Progenitor cell of endocrine pancreas (in vitro differentiated cells): Measurements from ENCODE around the gene ITGA3. TPM values are rescaled to one million over a fixed set of nuclear protein-coding genes. Genes with fewer than 3 reads are reported as not detected.
"Not testable (repeated sequence)": the region's sequence is repeated elsewhere in the genome, so short reads cannot be mapped to it uniquely, and the experiment has no call there.

ENCODE experiments used
- DNase-seq: peaks from one replicate; pipeline ENCODE4 v3.0.0; 2021; ENCODE audit warnings: low spot score; ENCODE audit not compliant: unreplicated experiment
- H3K27ac Mint-ChIP-seq: 2 replicates; pipeline ENCODE4 v1.8.0; 2021; ENCODE audit warnings: mild to moderate bottlenecking, moderate library complexity, mixed read lengths
- H3K27me3 Mint-ChIP-seq: 2 replicates; pipeline ENCODE4 v1.8.0; 2021; ENCODE audit warnings: mixed read lengths
- H3K36me3 Mint-ChIP-seq: 2 replicates; pipeline ENCODE4 v1.8.0; 2022; ENCODE audit warnings: mixed read lengths; ENCODE audit not compliant: insufficient read depth
- H3K4me1 Mint-ChIP-seq: 2 replicates; pipeline ENCODE4 v1.8.0; 2021; ENCODE audit warnings: low read depth, mixed read lengths
- H3K4me3 Mint-ChIP-seq: 2 replicates; pipeline ENCODE4 v1.8.0; 2021; ENCODE audit warnings: low read depth, mild to moderate bottlenecking, moderate library complexity, mixed read lengths
- H3K9me3 Mint-ChIP-seq: 2 replicates; pipeline ENCODE4 v1.8.0; 2021; ENCODE audit warnings: low read depth, mixed read lengths
- total RNA-seq: library from RNA; stranded (reverse); gene quantifications from 2 replicates; pipeline ENCODE4 v1.2.1, GENCODE V29; 2021
- TF ChIP-seq, protein P1 (sequence below): fragments of 200-600 bp; sonication (generic); IDR thresholded peaks from one replicate; pipeline ENCODE4 v1.5.0; 2021; ENCODE audit warnings: antibody characterized with exemption, mild to moderate bottlenecking; ENCODE audit not compliant: unreplicated experiment

The ITGA3 gene
- total RNA-seq, 1 donor from 2014 or later: 17.6 TPM

DNA sequence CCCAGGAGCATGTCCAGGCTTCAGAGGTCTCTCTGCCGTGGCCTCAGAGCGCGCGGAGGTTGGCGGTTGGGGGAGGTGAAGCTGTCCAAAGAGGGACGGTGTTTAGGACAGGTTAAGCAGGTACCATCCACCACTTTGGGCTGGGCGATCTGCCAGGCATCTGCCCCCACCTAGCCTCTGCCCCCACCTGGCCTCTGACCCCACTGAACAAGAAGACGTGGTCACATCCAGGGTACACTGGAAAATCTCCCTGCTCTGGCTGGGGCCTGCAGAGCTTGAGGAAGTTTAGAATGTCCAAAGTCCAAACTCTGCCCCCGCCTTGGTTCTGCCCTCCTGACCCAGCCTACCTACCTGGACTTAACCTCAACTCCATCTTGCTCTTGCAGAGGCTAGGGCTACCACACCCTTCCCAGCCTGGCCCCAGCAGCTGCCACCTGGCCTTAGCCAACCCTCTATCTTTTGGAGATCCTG, 1.6 kb downstream of the ITGA3 start:
- H3K9me3 Mint-ChIP-seq: no peaks in the 10 kb centered on the region

DNA sequence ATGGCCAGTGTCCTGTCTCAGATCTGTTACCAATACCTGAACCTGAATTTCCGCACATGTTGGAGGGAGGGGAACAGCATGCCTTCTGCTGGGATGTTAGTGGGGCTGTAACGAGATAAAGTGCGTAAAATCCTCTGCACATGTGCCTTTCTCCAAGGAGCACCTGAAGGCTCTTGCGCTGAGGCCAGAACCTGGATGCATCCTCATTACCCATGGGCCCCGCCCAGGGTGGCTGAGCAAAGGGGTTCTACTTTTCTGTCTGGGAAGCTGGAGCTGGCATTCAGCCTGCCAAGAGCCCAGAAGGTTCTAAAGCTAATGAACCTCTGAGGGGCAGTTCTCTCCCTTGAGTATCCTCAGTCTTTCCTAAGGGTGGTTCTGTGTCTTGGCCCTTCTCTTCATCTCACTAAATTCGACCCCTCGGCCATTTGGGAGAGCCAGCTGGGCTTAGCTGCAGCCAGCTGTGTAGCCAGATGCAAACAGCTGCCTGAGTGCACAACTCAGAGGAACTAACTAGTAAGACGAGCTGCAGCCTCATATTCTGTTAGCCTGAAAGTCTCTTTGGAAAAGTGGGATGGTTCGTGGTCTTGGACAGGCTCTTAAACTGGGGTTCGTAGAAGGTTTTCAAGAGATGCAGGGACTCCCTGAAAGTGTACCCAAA, 2.5 kb downstream of the ITGA3 start:
- DNase-seq: no peak
- no peak overlapping the region for H3K4me3 Mint-ChIP-seq
- H3K4me1 Mint-ChIP-seq: peaks cover 17% of the 10 kb centered on the region
- H3K27me3 Mint-ChIP-seq: peaks cover 27% of the 10 kb centered on the region
- no peak overlapping the region for H3K27ac Mint-ChIP-seq
- TF ChIP-seq, protein P1, sequence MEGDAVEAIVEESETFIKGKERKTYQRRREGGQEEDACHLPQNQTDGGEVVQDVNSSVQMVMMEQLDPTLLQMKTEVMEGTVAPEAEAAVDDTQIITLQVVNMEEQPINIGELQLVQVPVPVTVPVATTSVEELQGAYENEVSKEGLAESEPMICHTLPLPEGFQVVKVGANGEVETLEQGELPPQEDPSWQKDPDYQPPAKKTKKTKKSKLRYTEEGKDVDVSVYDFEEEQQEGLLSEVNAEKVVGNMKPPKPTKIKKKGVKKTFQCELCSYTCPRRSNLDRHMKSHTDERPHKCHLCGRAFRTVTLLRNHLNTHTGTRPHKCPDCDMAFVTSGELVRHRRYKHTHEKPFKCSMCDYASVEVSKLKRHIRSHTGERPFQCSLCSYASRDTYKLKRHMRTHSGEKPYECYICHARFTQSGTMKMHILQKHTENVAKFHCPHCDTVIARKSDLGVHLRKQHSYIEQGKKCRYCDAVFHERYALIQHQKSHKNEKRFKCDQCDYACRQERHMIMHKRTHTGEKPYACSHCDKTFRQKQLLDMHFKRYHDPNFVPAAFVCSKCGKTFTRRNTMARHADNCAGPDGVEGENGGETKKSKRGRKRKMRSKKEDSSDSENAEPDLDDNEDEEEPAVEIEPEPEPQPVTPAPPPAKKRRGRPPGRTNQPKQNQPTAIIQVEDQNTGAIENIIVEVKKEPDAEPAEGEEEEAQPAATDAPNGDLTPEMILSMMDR: no peak
- H3K36me3 Mint-ChIP-seq: no peaks in the 10 kb centered on the region
- no peaks in the 10 kb centered on the region for H3K9me3 Mint-ChIP-seq

More for the DNA sequence above, 1.6 kb downstream of the ITGA3 start:
- no peak for DNase-seq
- Mint-ChIP-seq H3K27ac (no peak overlapping the region), H3K27me3 (peaks cover 30% of the 10 kb centered on the region), H3K36me3 (no peaks in the 10 kb centered on the region), H3K4me1 (peaks cover 25% of the 10 kb centered on the region), H3K4me3 (peak overlapping the region; percentile 83)
- TF ChIP-seq, protein P1: no peak

DNA sequence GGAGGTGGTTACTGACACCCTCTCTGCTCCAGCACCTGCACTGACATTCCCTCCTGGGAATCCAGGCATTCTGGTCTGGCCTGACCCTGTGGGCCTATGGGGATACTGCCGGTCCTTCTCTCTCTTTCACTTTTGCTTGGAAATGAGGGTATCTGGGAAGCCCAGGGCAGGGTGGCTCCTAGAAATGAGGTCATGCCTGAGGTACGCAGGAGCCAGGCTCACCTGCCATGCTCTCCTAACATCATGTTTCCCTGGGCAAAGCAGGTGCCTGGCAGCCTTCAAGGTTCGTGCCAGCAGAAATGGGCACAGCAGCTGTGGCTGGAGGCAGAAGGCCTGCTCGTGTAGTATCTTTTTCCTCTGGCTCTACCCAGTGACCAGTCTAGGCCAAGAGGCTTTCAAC, 3.3 kb downstream of the ITGA3 start:
- DNase-seq: no peak
- H3K36me3 Mint-ChIP-seq: no peaks in the 10 kb centered on the region
- peaks cover 17% of the 10 kb centered on the region for H3K4me1 Mint-ChIP-seq
- no peaks in the 10 kb centered on the region for H3K9me3 Mint-ChIP-seq
- H3K27me3 Mint-ChIP-seq: peaks cover 30% of the 10 kb centered on the region
- no peak overlapping the region for H3K4me3 Mint-ChIP-seq
- TF ChIP-seq, protein P1: no peak
- H3K27ac Mint-ChIP-seq: no peak overlapping the region

DNA sequence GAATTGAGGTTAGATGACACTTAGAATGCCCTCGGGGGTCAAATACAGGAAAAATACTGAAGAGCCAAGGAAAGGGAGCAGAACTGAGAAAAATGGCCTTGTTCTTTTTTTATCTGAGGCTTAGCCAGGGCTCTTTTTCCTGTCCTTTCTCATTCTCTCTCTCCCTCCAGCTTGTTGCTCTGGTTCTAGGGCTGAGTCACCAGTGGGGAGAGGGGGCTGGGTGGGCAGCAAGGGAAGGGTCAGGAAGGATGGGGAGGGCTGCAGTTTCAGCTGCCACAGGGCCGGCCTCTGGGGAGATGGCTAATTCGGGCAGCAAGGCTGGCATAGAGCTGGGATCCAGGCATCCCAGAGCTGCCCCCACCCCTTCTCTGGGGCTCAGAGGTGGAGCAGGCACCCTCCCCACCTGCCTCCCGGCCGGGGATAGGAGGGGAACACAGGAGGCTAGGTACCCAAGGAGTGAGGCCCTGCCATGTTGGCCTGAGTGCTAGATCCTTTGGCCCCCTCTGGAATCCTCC, 3.9 kb downstream of the ITGA3 start:
- TF ChIP-seq, protein P1: no peak
- peaks cover 30% of the 10 kb centered on the region for H3K27me3 Mint-ChIP-seq
- no peak overlapping the region for H3K27ac Mint-ChIP-seq
- H3K4me3 Mint-ChIP-seq: no peak overlapping the region
- DNase-seq: no peak
- H3K9me3 Mint-ChIP-seq: no peaks in the 10 kb centered on the region
- no peaks in the 10 kb centered on the region for H3K36me3 Mint-ChIP-seq
- peaks cover 17% of the 10 kb centered on the region for H3K4me1 Mint-ChIP-seq

DNA sequence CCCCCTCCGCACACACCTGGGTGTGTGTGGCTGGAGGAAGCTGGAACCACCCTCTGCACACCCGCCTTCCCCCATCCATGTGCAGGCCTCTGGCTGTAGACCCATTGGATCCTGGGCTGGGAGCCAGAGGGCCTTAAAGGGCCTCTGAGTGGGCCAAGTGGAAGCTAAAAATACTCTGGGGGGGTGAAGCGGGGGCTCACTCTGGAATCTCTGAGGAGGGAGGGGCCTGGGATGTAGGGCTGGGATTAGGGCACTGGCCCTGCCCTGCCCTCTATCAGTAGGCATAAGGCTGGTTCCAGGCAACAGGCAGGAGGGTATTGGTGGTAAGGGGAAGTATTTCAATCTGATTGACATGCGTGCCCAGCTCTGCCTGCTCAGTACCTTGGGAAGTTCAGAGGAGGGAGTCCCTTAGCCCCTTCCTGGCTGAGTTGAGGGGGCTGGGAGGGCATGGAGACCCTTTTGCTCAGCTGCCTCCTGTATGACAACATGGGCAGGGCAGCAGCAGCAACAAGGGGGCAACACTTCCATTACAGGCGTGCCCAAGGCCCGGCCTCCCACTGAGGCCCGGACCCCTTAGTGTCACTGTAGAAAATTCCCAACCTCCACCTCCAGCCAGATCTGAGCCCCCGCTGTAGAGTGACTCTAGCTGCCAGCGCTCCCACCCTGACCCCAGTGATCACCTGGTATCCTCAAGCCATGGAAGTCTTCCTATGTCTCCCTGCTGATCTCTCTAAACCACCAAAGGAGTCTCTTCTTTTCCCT, 5.2 kb downstream of the ITGA3 start:
- Mint-ChIP-seq H3K9me3 (no peaks in the 10 kb centered on the region), H3K4me1 (peaks cover 14% of the 10 kb centered on the region), H3K27me3 (peaks cover 34% of the 10 kb centered on the region), H3K4me3 (no peak overlapping the region), H3K36me3 (no peaks in the 10 kb centered on the region), H3K27ac (no peak overlapping the region)
- DNase-seq: no peak
- TF ChIP-seq, protein P1: no peak

DNA sequence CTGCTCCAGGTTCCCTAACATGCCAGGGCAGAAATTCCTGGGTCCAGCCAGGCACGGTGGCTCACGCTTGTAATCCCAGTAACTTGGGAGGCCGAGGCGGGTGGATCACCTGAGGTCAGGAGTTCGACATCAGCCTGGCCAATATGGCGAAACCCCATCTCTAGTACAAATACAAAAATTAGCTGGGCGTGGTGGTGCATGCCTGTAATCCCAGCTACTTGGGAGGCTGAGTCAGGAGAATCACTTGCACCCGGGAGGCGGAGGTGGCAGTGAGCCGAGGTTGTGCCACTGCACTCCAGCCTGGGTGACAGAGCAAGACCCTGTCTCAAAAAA, 5.8 kb downstream of the ITGA3 start:
- not testable (repeated sequence) for DNase-seq, H3K4me3 Mint-ChIP-seq, H3K9me3 Mint-ChIP-seq, H3K36me3 Mint-ChIP-seq, H3K27ac Mint-ChIP-seq
- Mint-ChIP-seq H3K4me1 (peaks cover 14% of the 10 kb centered on the region), H3K27me3 (peaks cover 34% of the 10 kb centered on the region)
